H1 (cell line): ENCODE results near the gene TEAD4.

Experiments
- POLR2A ChIP-seq, 2 experiments: IDR thresholded peaks; 1 replicate in 1 of 2; 2 replicates in 1 of 2; pipeline ENCODE4 v1.6.1; 2011; ENCODE audit warnings: low read depth in 2 of 2, low read length in 2 of 2, mild to moderate bottlenecking in 2 of 2; ENCODE audit errors: control extremely low read depth in 1 of 2
- TBP ChIP-seq: IDR thresholded peaks from 2 replicates; pipeline ENCODE4 v1.6.1; 2011; ENCODE audit warnings: low read depth, low read length, improper control_type of control experiment

DNA sequence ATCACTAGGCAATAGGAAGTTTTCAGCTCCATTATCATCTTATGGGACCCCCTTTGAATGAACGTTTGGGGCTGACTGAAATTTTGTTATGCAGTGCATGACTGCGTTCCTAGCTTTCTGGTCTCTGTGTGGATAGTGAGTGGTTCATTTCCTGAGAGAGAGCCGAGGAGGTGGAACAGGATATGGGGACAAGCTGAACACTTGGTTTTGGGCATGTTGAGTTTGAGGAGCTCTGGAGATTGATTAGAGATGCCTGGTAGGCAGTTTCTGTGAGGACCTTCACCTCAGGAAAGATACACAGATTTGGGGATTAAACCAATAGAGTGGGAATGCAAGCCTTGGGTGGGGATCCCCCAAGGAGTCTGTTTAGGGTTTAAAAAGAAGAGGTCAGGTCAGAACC, 27.7 kb downstream of the TEAD4 start:
- TF ChIP-seq POLR2A (IDR thresholded peaks at IDR 0.05; ENCODE audit: control extremely low read depth in 1 of 2, low read depth in 2 of 2, low read length in 2 of 2), result no peak
- no peak for TF ChIP-seq TBP
